GM12865 (cell line): ENCODE data around the gene PEAK1.

Experiments used
- DNase-seq: peaks from one replicate; pipeline ENCODE4 v3.0.0; 2010; ENCODE audit warnings: low read depth
- H3K4me3 ChIP-seq: 2 replicates; pipeline ENCODE4 v1.5.1; 2011; ENCODE audit warnings: mild to moderate bottlenecking, low read depth, low read length, control low read depth
- CTCF ChIP-seq: IDR thresholded peaks from 2 replicates; pipeline ENCODE4 v1.5.1; 2011; ENCODE audit warnings: low read length, control low read depth, low read depth, inconsistent platforms; ENCODE audit not compliant: insufficient read depth; ENCODE audit errors: missing control alignments

The PEAK1 gene

GRCh38 chr15:77392762-77393470 lies 27.0 kb downstream of the PEAK1 start:
- TF ChIP-seq CTCF: no peak
- no peak overlapping the region for H3K4me3 ChIP-seq
- DNase-seq: no peak

- DNase-seq: no peak
- no peak for TF ChIP-seq CTCF
- no peak overlapping the region for H3K4me3 ChIP-seq
Measured at GRCh38 chr15:77391372-77391951, 28.4 kb downstream of the PEAK1 start.

- no peak for DNase-seq
- no peak overlapping the region for H3K4me3 ChIP-seq
- no peak for TF ChIP-seq CTCF
Measured at GRCh38 chr15:77387365-77388105, 32.4 kb downstream of the PEAK1 start.

GRCh38 chr15:77386626-77387025 lies 33.3 kb downstream of the PEAK1 start:
- no peak overlapping the region for H3K4me3 ChIP-seq
- TF ChIP-seq CTCF: no peak
- DNase-seq: no peak

GRCh38 chr15:77384589-77385359 lies 35.1 kb downstream of the PEAK1 start:
- DNase-seq: no peak
- no peak for TF ChIP-seq CTCF
- no peak overlapping the region for H3K4me3 ChIP-seq

- no peak for TF ChIP-seq CTCF
- H3K4me3 ChIP-seq: no peak overlapping the region
- no peak for DNase-seq
Measured at GRCh38 chr15:77384086-77384485, 35.8 kb downstream of the PEAK1 start.
